ENCODE measurements around the gene LRMDA.

Gene LRMDA

GRCh38 chr10:75402486-75403143, 28.8 kb upstream of the LRMDA start (continued):
- TF ChIP-seq, protein P1, sequence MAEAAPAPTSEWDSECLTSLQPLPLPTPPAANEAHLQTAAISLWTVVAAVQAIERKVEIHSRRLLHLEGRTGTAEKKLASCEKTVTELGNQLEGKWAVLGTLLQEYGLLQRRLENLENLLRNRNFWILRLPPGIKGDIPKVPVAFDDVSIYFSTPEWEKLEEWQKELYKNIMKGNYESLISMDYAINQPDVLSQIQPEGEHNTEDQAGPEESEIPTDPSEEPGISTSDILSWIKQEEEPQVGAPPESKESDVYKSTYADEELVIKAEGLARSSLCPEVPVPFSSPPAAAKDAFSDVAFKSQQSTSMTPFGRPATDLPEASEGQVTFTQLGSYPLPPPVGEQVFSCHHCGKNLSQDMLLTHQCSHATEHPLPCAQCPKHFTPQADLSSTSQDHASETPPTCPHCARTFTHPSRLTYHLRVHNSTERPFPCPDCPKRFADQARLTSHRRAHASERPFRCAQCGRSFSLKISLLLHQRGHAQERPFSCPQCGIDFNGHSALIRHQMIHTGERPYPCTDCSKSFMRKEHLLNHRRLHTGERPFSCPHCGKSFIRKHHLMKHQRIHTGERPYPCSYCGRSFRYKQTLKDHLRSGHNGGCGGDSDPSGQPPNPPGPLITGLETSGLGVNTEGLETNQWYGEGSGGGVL (tag by site-specific recombination; IDR thresholded peaks at IDR 0.05): peak; percentile 99
- TF ChIP-seq ZNF704 (tag by site-specific recombination; IDR thresholded peaks at IDR 0.05) (no peak), ZNF169 (tag by site-specific recombination; IDR thresholded peaks at IDR 0.05) (no peak), ZNF785 (tag by site-specific recombination; IDR thresholded peaks at IDR 0.05) (no peak), ZNF335 (tag by site-specific recombination; conservative IDR thresholded peaks at IDR 0.05) (peak; percentile 64; the same call in 1 of the 2 replicates), MEIS1 (CRISPR knock-in tag; IDR thresholded peaks at IDR 0.05; ENCODE audit: borderline replicate concordance) (peak; percentile 81; the same call in 1 of the 2 replicates), ATF2 (tag by site-specific recombination; IDR thresholded peaks at IDR 0.05; ENCODE audit: low read depth) (no peak), ZNF664 (tag by site-specific recombination; IDR thresholded peaks at IDR 0.05) (peak; percentile 61), ZNF560 (tag by site-specific recombination; IDR thresholded peaks at IDR 0.05; ENCODE audit: borderline replicate concordance) (no peak), ZNF121 (tag by site-specific recombination; IDR thresholded peaks at IDR 0.05) (no peak), SP7 (tag by site-specific recombination; IDR thresholded peaks at IDR 0.05) (peak; percentile 97), ZNF37A (tag by site-specific recombination; IDR thresholded peaks at IDR 0.05) (no peak), ZNF16 (tag by site-specific recombination; IDR thresholded peaks at IDR 0.05; ENCODE audit: low read depth) (no peak), ZNF629 (tag by site-specific recombination; IDR thresholded peaks at IDR 0.05) (peak; percentile 72), FEZF1 (tag by site-specific recombination; IDR thresholded peaks at IDR 0.05) (peak; percentile 95), ZNF174 (tag by site-specific recombination; IDR thresholded peaks at IDR 0.05) (no peak), ZNF555 (tag by site-specific recombination; conservative IDR thresholded peaks at IDR 0.05) (no peak), SP2 (tag by site-specific recombination; IDR thresholded peaks at IDR 0.05) (peak; percentile 88), ZNF354C (tag by site-specific recombination; IDR thresholded peaks at IDR 0.05; ENCODE audit: borderline replicate concordance, low read depth) (no peak), ZNF391 (tag by site-specific recombination; IDR thresholded peaks at IDR 0.05; ENCODE audit: borderline replicate concordance, low read depth) (no peak; the same call in 1 of the 2 replicates), ZNF670 (tag by site-specific recombination; IDR thresholded peaks at IDR 0.05; ENCODE audit: low read depth) (no peak), ZNF133 (tag by site-specific recombination; IDR thresholded peaks at IDR 0.05) (no peak), ZNF514 (tag by site-specific recombination; IDR thresholded peaks at IDR 0.05) (no peak), ZNF623 (tag by site-specific recombination; IDR thresholded peaks at IDR 0.05) (no peak), ZNF776 (tag by site-specific recombination; IDR thresholded peaks at IDR 0.05; ENCODE audit: borderline replicate concordance) (no peak), ZNF324 (tag by site-specific recombination; IDR thresholded peaks at IDR 0.05) (peak; percentile 10; the same call in 1 of the 2 replicates), ZNF146 (tag by site-specific recombination; IDR thresholded peaks at IDR 0.05) (no peak; the same call in 1 of the 2 replicates), ZNF747 (tag by site-specific recombination; IDR thresholded peaks at IDR 0.05) (no peak), KLF1 (tag by site-specific recombination; IDR thresholded peaks at IDR 0.05) (peak; percentile 60; the same call in 1 of the 2 replicates), OVOL3 (tag by site-specific recombination; IDR thresholded peaks at IDR 0.05) (0 out of 2 replicates have a peak, but pooled peaks have one; percentile 29)
- TF ChIP-seq, protein P2, sequence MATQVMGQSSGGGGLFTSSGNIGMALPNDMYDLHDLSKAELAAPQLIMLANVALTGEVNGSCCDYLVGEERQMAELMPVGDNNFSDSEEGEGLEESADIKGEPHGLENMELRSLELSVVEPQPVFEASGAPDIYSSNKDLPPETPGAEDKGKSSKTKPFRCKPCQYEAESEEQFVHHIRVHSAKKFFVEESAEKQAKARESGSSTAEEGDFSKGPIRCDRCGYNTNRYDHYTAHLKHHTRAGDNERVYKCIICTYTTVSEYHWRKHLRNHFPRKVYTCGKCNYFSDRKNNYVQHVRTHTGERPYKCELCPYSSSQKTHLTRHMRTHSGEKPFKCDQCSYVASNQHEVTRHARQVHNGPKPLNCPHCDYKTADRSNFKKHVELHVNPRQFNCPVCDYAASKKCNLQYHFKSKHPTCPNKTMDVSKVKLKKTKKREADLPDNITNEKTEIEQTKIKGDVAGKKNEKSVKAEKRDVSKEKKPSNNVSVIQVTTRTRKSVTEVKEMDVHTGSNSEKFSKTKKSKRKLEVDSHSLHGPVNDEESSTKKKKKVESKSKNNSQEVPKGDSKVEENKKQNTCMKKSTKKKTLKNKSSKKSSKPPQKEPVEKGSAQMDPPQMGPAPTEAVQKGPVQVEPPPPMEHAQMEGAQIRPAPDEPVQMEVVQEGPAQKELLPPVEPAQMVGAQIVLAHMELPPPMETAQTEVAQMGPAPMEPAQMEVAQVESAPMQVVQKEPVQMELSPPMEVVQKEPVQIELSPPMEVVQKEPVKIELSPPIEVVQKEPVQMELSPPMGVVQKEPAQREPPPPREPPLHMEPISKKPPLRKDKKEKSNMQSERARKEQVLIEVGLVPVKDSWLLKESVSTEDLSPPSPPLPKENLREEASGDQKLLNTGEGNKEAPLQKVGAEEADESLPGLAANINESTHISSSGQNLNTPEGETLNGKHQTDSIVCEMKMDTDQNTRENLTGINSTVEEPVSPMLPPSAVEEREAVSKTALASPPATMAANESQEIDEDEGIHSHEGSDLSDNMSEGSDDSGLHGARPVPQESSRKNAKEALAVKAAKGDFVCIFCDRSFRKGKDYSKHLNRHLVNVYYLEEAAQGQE (tag by site-specific recombination; IDR thresholded peaks at IDR 0.05): no peak
- TF ChIP-seq, protein P3, sequence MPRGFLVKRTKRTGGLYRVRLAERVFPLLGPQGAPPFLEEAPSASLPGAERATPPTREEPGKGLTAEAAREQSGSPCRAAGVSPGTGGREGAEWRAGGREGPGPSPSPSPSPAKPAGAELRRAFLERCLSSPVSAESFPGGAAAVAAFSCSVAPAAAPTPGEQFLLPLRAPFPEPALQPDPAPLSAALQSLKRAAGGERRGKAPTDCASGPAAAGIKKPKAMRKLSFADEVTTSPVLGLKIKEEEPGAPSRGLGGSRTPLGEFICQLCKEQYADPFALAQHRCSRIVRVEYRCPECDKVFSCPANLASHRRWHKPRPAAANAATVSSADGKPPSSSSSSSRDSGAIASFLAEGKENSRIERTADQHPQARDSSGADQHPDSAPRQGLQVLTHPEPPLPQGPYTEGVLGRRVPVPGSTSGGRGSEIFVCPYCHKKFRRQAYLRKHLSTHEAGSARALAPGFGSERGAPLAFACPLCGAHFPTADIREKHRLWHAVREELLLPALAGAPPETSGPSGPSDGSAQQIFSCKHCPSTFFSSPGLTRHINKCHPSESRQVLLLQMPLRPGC (tag by site-specific recombination; IDR thresholded peaks at IDR 0.05): peak; percentile 43; the same call in 1 of the 2 replicates
